ENCODE measurements around the gene CCDC91.

Gene CCDC91

DNA sequence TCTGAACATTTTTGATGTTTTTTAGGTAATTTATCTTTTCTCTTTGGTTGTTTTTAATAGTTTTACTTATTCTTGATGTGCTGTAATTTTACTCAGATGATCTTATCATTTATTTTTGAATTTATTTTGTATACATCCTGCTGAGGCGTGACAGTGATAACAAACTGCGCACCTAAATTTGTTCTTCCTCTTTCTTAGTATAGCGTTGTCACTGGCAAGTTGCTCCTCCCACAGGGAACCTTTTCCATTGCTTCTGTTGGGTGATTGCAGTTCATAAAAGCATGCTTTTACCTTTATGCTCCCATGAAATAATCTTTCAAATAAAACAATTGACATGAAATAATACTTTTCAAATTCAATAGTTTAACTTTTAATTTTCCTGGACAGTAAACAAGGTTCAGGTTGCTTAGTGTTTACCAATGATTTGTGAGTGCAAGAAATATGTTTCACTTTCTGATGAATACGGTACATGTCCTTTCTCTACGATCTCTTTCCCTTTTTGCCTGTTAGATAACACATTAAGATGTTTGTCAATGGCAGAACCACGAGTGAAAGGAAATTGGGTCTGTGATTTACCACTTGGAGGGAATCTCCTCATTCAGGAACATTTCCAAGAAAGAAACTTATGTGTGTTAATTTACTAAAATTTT lies 223.3 kb downstream of the CCDC91 start:
- H4K20me1 ChIP-seq (ENCODE audit: insufficient read depth, low read length): no peaks in the 10 kb centered on the region
- H3K9ac ChIP-seq (ENCODE audit: low read length): no peak overlapping the region
- H3K4me2 ChIP-seq (ENCODE audit: low read length): no peak overlapping the region
- H2AFZ ChIP-seq (ENCODE audit: low read depth, low read length): no peak overlapping the region
- H3K27me3 ChIP-seq (ENCODE audit: low read depth, low read length): no peaks in the 10 kb centered on the region
- H3K36me3 ChIP-seq (replicated peaks; ENCODE audit: low read depth, low read length): peaks cover 2% of the 10 kb centered on the region
- no peak for TF ChIP-seq EZH2phosphoT487 (IDR thresholded peaks at IDR 0.05; ENCODE audit: low read depth)
- no peak for TF ChIP-seq CTCF (IDR thresholded peaks at IDR 0.05; ENCODE audit: low read depth, low read length)
- H3K4me1 ChIP-seq (ENCODE audit: low read length): no peaks in the 10 kb centered on the region
- no peak overlapping the region for H3K4me3 ChIP-seq (ENCODE audit: low read length)
- no peaks in the 10 kb centered on the region for H3K79me2 ChIP-seq (ENCODE audit: low read length)
- no peaks in the 10 kb centered on the region for H3K9me3 ChIP-seq (ENCODE audit: insufficient read depth, low read length)
- H3K27ac ChIP-seq (ENCODE audit: low read length): no peak overlapping the region

DNA sequence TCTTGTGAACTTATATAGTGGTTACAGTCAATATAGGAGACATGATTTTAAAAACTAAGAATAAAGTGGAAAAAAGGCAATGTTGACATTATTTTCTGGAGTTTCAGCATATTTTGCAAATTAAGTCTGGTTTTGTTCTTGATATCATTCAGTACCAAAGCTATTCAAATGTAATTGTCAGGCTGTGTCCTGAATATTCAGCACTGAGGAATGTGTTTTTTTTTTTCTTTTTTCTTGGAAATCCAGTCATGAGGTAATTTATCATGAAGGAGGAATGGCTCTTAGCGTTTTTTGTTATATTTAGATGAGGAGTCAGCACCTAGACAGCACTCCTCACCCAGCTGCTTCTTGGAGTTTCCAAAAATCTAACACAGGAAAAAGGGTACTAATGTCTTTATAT lies 225.5 kb downstream of the CCDC91 start:
- no peaks in the 10 kb centered on the region for H3K4me1 ChIP-seq (ENCODE audit: low read length)
- no peaks in the 10 kb centered on the region for H3K79me2 ChIP-seq (ENCODE audit: low read length)
- no peak for TF ChIP-seq EZH2phosphoT487 (IDR thresholded peaks at IDR 0.05; ENCODE audit: low read depth)
- no peak for TF ChIP-seq CTCF (IDR thresholded peaks at IDR 0.05; ENCODE audit: low read depth, low read length)
- no peak overlapping the region for H3K9ac ChIP-seq (ENCODE audit: low read length)
- no peaks in the 10 kb centered on the region for H3K36me3 ChIP-seq (replicated peaks; ENCODE audit: low read depth, low read length)
- no peaks in the 10 kb centered on the region for H4K20me1 ChIP-seq (ENCODE audit: insufficient read depth, low read length)
- H3K27me3 ChIP-seq (ENCODE audit: low read depth, low read length): no peaks in the 10 kb centered on the region
- H3K4me3 ChIP-seq (ENCODE audit: low read length): no peak overlapping the region
- H2AFZ ChIP-seq (ENCODE audit: low read depth, low read length): no peak overlapping the region
- H3K9me3 ChIP-seq (ENCODE audit: insufficient read depth, low read length): no peaks in the 10 kb centered on the region
- H3K4me2 ChIP-seq (ENCODE audit: low read length): no peak overlapping the region
- no peak overlapping the region for H3K27ac ChIP-seq (ENCODE audit: low read length)

DNA sequence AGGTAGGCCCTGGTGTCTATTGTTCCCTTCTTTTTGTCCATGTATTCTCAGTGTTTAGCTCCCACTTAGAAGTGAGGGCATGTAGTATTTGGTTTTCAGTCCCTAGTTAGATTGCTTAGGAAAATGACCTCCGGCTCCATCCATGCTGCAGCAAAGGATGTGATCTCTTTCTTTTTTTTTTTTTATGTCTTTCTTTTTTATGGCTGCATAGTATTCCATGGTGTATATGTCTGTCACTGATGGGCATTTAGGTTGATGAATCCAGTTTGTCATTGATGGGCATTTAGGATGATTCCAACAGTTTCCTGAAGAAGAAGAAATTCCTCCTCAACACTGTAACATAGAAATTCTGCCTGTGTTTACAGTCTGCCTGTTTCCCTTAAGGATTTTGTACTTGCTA lies 231.1 kb downstream of the CCDC91 start:
- Histone ChIP-seq H3K27ac (ENCODE audit: low read length) (no peak overlapping the region), H3K27me3 (ENCODE audit: low read depth, low read length) (no peaks in the 10 kb centered on the region), H3K36me3 (replicated peaks; ENCODE audit: low read depth, low read length) (peaks cover 3% of the 10 kb centered on the region), H3K4me2 (ENCODE audit: low read length) (no peak overlapping the region), H3K9ac (ENCODE audit: low read length) (no peak overlapping the region), H2AFZ (ENCODE audit: low read depth, low read length) (no peak overlapping the region), H3K79me2 (ENCODE audit: low read length) (no peaks in the 10 kb centered on the region), H4K20me1 (ENCODE audit: insufficient read depth, low read length) (no peaks in the 10 kb centered on the region), H3K4me3 (ENCODE audit: low read length) (no peak overlapping the region), H3K4me1 (ENCODE audit: low read length) (peaks cover 12% of the 10 kb centered on the region), H3K9me3 (ENCODE audit: insufficient read depth, low read length) (no peaks in the 10 kb centered on the region)
- no peak for TF ChIP-seq EZH2phosphoT487 (IDR thresholded peaks at IDR 0.05; ENCODE audit: low read depth)

- Histone ChIP-seq H3K79me2 (ENCODE audit: low read length) (no peaks in the 10 kb centered on the region), H3K36me3 (replicated peaks; ENCODE audit: low read depth, low read length) (peaks cover 3% of the 10 kb centered on the region), H3K27me3 (ENCODE audit: low read depth, low read length) (no peaks in the 10 kb centered on the region), H2AFZ (ENCODE audit: low read depth, low read length) (no peak overlapping the region), H3K4me2 (ENCODE audit: low read length) (no peak overlapping the region), H3K27ac (ENCODE audit: low read length) (no peak overlapping the region), H3K4me3 (ENCODE audit: low read length) (no peak overlapping the region), H3K4me1 (ENCODE audit: low read length) (peaks cover 12% of the 10 kb centered on the region), H3K9ac (ENCODE audit: low read length) (no peak overlapping the region), H4K20me1 (ENCODE audit: insufficient read depth, low read length) (no peaks in the 10 kb centered on the region), H3K9me3 (ENCODE audit: insufficient read depth, low read length) (no peaks in the 10 kb centered on the region)
- TF ChIP-seq CTCF (IDR thresholded peaks at IDR 0.05; ENCODE audit: low read depth, low read length) (no peak), EZH2phosphoT487 (IDR thresholded peaks at IDR 0.05; ENCODE audit: low read depth) (no peak)
Observed at GRCh38 chr12:28424965-28425364, 234.7 kb downstream of the CCDC91 start.
